Measurements from ENCODE around the gene SENP1.

SENP1 gene

GRCh38 chr12:48026060-48026827 lies 79.6 kb downstream of the SENP1 start:
- H3K36me3 ChIP-seq, result no peaks in the 10 kb centered on the region
- no peak overlapping the region for H3K4me3 ChIP-seq (ENCODE audit: low read depth, low read length)
- H3K9me3 ChIP-seq (ENCODE audit: severe bottlenecking), result no peaks in the 10 kb centered on the region
- no peaks in the 10 kb centered on the region for H3K27me3 ChIP-seq (ENCODE audit: insufficient read depth, low read depth, severe bottlenecking)
- TF ChIP-seq CTCF (IDR thresholded peaks at IDR 0.05; ENCODE audit: low read depth, low read length), result no peak
- no peak for DNase-seq
- no peak overlapping the region for H3K27ac ChIP-seq

DNA sequence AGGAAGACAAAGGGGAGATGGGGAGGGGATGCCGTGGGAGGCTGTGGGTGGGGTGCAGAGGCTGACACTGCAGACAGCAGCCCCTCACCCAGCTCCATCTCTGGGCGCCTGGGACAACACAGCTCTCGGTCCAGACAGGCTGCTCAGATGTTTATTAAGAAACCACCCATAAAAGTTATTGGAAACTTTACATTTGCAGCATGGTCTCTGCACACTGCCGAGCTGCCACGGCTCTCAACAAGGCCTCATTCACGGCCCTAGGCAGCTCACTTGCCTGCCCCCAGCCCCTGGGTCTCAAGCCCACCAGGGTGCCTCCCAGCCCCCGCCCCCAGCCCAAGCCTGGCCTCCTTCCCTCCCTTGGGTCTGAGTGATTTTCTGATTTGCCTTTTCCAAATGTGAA lies 80.6 kb downstream of the SENP1 start:
- Histone ChIP-seq H3K27ac (no peak overlapping the region), H3K9me3 (ENCODE audit: severe bottlenecking) (no peaks in the 10 kb centered on the region), H3K4me3 (ENCODE audit: low read depth, low read length) (no peak overlapping the region), H3K27me3 (ENCODE audit: insufficient read depth, low read depth, severe bottlenecking) (no peaks in the 10 kb centered on the region), H3K36me3 (no peaks in the 10 kb centered on the region)
- no peak for DNase-seq
- TF ChIP-seq CTCF (IDR thresholded peaks at IDR 0.05; ENCODE audit: low read depth, low read length), result no peak

DNA sequence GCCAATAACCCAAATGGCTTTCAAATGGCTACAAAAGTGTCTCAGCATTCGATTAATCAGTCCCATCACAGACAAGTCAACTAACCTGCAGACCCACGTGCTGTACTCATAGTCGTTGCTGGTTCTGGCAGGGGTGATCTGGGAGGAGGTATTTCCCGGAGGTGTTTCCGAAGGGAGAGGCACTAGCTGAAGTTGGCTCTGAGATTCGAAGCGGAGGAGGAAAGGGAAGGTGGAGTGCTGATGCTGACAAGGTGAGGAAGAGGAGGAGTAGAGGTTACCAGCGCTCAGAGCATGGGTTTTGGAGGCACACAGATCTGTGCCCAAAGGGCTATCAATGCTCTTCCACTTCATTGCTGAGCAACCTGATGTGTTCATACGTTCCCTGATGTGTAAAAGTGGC lies 81.1 kb downstream of the SENP1 start:
- no peak for TF ChIP-seq CTCF (IDR thresholded peaks at IDR 0.05; ENCODE audit: low read depth, low read length)
- H3K27ac ChIP-seq, result no peak overlapping the region
- no peak overlapping the region for H3K4me3 ChIP-seq (ENCODE audit: low read depth, low read length)
- H3K9me3 ChIP-seq (ENCODE audit: severe bottlenecking), result no peaks in the 10 kb centered on the region
- no peak for DNase-seq
- no peaks in the 10 kb centered on the region for H3K36me3 ChIP-seq
- no peaks in the 10 kb centered on the region for H3K27me3 ChIP-seq (ENCODE audit: insufficient read depth, low read depth, severe bottlenecking)

DNA sequence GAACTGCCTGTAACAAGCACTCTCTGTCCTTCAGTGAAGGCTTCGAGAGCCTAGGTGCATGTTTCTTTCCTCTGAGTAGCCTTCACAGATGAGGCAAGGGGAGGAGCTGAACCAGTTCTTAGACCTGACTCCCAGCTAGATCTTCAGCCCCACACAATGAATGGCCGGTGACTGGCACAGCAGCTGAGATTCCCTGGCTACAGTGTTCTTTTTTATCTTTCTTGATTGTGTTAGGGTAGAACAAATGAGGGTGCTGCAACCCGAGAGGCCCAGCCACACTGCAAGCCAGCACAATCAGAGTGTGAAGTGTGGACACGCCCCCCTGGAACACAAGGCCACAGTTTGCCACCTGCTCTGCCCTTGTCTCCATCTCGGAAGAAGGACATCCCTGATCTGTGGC lies 82.5 kb downstream of the SENP1 start:
- no peak for DNase-seq
- Histone ChIP-seq H3K9me3 (ENCODE audit: severe bottlenecking) (no peaks in the 10 kb centered on the region), H3K36me3 (no peaks in the 10 kb centered on the region), H3K27ac (no peak overlapping the region), H3K4me3 (ENCODE audit: low read depth, low read length) (no peak overlapping the region), H3K27me3 (ENCODE audit: insufficient read depth, low read depth, severe bottlenecking) (no peaks in the 10 kb centered on the region)
- no peak for TF ChIP-seq CTCF (IDR thresholded peaks at IDR 0.05; ENCODE audit: low read depth, low read length)

DNA sequence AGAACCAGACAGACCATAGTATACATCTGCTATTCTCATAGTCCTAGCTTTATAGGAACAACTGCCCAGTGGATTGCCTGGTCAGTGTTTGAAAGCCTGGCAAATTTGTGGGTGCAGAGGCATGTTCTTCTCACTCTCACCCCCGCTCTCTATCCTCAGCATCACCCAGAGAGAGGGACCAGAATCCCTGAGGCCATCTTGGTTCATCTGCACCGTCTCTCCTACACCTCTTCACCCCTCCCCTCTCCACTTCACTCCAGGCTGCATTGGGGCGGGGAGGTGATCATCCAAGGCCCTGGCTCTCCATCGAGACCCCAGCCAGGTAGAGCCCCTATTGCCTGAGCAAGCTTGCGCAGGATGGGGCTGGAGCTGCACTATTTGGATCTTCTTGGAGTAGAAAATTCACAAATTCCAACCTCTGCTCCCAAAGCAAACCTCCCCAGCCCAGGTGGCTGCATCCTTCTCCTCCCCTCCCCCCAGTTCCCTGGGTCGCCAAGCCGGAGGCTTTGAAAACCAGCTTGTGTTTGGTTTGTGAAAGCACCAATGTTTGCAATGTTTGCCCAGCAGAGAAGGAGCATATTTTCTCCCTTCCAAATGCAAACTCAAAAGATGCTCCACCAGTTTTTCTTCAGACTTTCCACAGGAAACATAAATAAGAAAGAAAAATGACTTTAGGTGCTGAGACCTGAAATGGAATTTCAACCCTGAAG lies 83.0 kb downstream of the SENP1 start:
- TF ChIP-seq CTCF (IDR thresholded peaks at IDR 0.05; ENCODE audit: low read depth, low read length), result no peak
- no peaks in the 10 kb centered on the region for H3K9me3 ChIP-seq (ENCODE audit: severe bottlenecking)
- H3K4me3 ChIP-seq (ENCODE audit: low read depth, low read length), result no peak overlapping the region
- H3K27me3 ChIP-seq (ENCODE audit: insufficient read depth, low read depth, severe bottlenecking), result no peaks in the 10 kb centered on the region
- H3K27ac ChIP-seq, result no peak overlapping the region
- DNase-seq, result no peak
- H3K36me3 ChIP-seq, result no peaks in the 10 kb centered on the region
